ENCODE results near the gene BOLL.
A peak's percentile ranks its signal among the peaks of the same experiment; 100 is the strongest.
"Not testable (repeated sequence)": the region's sequence is repeated elsewhere in the genome, so short reads cannot be mapped to it uniquely, and the experiment has no call there.

BOLL gene, protein sequence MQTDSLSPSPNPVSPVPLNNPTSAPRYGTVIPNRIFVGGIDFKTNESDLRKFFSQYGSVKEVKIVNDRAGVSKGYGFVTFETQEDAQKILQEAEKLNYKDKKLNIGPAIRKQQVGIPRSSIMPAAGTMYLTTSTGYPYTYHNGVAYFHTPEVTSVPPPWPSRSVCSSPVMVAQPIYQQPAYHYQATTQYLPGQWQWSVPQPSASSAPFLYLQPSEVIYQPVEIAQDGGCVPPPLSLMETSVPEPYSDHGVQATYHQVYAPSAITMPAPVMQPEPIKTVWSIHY

DNA sequence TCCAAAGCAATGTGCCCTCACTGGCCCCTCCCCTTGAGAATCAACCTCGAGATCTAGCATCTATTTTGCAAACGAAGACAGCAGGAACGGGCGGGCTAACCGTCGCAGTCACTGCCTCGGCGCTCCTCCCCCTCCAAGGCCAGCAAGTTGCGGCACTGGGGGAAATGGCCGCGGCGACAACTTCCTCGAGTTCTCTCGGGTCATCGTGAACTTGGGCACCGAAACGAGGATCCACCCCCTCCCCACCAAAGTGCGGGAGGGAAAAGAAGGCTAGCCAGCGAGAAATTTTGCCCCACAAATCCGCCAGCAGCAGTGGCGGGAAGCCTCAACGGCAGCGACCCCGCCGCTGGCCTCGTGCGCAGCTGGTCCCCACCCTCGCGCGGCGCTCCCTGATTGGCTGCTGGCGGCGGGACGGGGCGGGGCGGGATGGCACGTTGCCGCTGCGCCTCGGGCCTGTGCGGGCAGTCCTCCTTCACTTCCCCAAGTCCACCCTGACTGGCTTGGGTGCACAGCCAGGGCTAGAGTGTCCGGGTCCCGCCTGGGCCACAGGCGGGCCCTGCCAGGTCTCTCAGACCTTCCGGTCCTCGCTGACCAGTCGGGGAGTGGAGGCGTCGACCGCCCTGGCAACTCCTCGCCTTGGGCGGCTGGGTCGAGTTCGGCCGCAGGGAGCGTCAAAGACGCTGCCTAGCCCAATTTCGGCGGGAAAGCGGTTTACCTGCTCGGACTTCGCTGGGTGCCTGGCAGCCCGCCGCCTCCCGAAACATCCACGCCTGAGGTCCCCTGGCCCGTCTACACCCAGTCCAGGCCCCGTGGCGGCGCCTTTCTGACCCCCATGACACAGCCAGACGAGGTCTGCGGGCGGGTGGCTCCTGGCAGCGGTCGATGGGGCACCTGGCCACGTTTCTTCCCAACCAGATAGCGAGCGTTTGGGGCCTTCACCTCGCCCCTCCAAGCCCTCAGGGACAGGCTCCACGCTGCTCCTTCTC is at the start of gene BOLL:
BOLL (minus strand) TSS at position 364 of the 986 bp plus-strand sequence. CDS start 3,469 bp downstream, outside the sequence.
- DNase-seq = no peak

DNA sequence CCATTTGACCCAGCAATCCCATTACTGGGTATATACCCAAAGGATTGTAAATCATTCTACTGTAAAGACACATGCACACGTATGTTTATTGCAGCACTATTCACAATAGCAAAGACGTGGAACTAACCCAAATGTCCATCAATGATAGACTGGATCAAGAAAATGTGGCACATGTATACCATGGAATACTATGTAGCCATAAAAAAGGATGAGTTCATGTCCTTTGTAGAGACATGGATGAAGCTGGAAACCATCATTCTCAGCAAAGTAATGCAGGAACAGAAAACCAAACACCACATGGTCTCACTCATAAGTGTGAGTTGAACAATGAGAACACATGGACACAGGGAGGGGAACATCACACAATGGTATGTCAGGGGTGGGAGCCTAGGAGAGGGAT is 49.7 kb upstream of the BOLL start:
- not testable (repeated sequence) for DNase-seq

DNA sequence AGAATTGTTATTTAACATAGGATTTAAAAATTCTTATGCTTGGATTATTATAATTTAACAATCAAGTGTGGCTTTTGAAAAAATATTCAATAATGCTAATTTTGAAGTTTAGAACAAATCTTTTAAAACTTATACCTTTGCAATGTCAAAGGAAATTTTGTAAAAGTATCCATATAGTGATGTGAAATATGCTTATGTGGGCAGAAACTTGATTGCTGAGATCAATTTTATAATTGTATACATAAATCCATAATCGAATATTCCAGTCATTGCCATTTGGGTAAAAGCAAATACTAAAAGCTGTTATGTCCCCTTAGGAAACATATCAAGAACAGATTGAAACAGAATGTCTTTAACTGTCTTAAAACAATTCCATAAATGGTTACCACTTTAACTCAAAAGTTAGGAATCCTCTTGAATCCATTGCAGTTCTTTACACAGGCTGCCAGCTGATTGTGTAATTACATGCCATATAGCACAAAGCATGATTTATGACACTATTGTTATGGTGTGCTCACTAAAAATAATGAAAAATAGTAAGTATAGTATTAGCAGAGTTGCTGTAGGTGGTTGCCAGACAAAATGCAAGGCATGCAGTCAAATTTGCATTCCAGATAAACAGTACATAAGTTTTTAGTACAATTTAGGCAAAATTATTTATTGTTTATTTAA is 43.5 kb upstream of the BOLL start:
- DNase-seq = no peak

DNA sequence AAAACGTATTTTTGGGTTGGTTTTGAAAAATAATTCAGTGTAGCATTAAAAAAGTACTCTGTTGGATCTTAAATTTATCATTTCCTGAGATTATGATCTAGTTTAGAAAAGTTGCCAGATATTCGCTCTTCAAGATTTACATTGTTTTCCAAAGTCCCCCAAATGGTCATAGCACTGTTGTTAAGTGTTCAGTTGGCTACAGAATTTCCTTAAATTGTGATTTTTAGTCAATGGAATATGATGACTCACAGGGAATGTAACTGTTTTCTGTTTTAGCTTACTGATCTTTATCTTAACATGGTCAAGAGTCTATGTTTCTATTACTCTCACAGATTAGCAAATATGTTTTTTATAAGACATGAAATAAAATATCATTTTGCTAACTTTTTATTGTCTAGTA is 42.5 kb upstream of the BOLL start:
- no peak for DNase-seq

DNA sequence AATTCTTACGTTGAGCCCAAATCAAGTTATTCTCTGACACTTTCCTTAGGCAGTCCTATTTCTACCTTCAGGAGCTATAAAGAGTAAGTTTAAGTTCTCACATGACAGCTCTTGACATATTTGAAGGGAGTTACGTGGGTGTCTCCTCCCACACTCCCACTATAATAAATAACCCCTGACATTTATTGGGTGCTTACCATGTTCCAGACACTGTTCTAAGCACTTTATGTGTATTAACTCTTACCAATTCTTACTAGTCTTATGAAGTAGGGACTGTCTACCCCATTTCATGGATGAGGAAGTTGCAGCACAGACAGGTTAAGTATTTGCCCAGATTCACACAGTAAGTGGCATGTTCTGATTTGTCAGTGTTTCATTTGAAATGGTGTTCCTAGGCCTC is 37.2 kb upstream of the BOLL start:
- DNase-seq = no peak

DNA sequence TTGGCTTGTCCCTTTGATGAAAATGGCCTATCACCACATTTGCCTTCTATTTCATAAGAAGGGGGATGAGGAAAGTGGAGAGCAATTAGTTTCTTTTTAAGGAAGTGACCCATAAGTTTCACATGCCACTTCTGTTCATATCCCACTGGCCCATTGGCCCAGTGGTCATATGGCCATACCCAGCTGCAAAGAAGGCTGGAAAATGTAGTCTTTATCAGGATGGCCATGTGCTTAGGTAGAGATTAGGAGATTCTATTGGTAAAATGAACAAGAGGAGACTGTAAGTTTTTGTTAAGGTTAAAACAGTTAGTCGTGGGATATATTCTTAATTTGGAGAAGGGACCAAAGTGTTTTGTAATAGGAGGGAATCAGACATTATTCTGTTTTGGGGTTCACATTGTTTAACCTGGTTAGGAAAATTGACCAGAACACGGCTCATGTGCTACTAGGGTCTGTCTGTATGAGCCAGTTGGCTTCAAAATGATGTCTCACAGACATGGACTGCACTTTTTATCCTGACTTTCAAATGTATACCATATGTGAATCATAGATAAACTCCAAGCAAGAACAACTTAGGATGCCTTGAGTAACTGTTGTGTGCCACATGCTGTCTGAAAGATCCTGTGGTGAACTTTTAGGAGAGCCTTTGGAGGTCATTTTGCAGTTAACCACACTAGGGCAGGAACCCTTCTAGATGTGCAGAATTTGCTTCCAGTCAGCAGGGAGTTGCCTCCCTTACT is 36.6 kb upstream of the BOLL start:
- DNase-seq = no peak

DNA sequence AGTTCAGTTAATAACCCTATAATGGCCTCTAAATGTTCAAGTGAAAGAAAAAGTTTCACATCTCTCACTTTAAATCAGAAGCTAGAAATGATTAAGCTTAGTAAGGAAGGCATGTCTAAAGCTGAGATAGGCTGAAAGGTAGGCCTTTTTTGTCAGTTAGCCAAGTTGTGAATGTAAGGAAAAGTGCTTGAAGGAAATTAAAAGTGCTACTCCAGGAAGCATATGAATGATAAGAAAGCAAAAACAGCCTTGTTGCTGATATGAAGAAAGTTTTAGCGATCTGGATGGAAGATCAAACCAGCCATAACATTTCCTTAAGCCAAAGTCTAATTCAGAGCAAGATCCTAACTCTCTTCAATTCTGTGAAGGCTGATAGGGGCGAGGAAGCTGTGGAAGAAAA is 29.4 kb upstream of the BOLL start:
- no peak for DNase-seq

DNA sequence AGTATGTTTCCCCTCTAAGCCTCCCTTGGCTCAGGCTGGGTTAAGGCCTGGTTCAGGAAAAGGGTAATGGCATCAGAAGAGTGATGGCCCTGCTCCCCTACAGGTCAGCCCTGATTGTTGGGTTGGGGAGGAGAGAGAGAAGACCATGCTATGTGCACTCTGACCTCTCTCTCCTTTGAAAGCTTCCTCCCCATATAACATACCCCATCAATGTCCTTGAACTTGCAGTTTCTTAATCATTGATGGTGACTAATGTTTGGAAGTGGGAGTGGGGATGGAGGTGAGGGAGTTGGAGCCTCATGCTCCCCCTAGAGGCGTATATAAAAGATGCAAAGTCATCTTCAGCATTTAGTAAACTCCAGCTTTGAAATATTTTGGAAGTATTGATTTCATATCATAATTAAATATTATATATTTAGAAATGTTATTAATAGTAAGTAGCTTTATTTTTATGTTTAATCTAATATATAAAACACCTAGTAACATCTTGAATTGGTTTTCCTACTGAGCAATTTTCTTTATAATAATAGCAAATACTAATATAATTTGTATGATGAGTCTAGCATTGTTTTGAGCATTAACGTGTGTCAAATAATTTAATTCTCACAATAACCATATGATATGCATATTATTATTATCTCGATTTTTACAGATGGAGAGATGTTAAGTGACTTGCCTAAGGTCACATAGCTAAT is 28.1 kb upstream of the BOLL start:
- peak in 1 of 2 experiments; percentile 24 for DNase-seq

DNA sequence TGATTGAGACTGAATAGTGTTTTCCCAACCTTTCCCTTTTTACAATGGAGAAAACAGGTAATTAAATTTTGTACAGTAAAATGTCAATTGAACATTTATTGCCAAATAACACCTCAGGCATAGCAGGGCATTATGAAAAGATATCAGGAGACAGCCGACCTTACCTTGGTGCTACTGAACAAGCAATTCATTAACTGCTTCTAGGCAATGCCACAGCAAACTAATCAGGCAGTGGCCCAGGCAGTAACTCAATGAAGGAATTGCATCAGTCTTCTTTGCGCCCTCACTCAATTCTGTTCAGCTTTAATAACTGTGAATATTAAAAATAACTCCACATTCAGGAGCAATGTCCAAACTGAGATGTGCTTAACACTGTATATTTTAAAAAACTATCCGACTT is 25.4 kb upstream of the BOLL start:
- DNase-seq = no peak

DNA sequence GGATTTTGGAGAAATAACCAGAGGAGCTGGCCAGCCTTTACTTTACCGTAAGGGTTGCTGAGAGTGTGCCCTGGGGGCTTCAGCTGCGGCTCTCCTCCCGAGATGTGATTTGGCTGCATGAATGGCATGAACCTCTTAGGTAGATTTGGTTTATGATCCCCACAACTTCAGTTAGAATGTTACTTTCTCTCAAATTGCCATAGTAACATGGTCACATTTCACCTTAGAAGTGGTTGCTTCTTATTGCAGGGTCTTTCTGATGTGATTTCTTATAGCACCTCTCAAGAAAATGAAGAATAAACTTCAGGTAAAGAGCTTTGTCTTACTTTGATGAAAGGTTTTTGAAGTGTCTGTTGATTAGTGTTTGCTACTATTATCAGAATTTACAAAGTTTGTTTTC is 24.9 kb upstream of the BOLL start:
- DNase-seq = no peak

DNA sequence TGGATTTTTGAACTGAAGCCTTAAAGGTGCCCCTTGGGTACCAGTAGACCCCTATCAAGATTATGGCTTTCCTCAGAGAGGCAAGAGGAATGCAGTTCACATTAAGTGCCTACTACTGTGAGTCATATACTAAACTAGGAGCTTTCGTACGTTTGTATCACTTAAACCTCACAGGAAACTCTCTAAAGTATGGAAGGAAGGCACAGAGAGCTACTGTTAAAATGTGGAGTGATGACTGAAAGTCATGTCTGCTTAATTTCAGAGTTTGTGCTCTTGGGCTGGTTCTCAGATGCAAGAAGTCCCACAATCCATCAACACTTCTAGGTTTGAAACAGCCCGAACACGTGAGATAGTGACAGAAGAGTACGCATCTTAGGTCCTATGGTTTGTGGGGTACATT is 23.9 kb upstream of the BOLL start:
- DNase-seq = no peak

DNA sequence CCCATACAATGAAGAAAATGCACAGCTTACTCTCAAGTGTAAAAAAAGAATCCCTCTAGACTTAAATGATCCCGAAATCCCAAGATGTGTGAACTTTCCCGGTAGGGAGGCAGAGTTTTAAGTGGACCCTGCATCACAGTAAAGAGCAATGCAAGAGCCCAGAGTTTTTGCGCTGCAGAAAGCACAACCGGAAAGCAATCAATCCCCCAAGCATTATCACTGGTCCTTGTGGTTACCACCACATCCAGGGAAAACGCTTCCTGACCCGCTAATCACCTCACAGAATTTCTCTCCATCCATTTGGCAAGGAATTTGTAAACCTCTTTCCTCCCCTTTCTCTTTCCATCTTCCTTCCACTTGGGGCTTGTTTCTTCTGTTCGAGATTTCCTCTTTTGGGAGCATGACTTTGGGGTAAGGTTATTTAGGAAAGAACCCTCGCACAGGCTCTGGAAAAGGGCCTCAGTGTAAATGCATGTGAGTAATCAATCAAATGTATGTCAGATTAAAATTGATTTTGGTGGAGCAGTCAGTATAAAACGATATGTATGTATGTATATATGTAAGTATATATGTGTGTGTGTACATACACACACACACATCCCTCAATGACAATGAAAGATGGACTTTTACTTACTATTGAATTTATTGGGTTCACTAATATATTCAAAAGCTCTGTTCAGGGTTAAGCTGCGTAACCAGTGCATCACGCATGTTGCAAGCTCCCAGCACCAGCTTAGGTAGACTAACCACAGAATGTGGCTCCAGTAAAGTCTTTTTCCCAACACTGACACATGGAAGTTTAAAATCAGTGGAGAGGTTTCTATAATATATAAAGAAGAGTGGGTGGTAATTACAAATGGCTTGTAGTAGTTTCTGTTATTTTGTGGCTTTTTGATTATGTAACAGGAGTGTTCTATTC is 20.9 kb upstream of the BOLL start:
- no peak for DNase-seq

DNA sequence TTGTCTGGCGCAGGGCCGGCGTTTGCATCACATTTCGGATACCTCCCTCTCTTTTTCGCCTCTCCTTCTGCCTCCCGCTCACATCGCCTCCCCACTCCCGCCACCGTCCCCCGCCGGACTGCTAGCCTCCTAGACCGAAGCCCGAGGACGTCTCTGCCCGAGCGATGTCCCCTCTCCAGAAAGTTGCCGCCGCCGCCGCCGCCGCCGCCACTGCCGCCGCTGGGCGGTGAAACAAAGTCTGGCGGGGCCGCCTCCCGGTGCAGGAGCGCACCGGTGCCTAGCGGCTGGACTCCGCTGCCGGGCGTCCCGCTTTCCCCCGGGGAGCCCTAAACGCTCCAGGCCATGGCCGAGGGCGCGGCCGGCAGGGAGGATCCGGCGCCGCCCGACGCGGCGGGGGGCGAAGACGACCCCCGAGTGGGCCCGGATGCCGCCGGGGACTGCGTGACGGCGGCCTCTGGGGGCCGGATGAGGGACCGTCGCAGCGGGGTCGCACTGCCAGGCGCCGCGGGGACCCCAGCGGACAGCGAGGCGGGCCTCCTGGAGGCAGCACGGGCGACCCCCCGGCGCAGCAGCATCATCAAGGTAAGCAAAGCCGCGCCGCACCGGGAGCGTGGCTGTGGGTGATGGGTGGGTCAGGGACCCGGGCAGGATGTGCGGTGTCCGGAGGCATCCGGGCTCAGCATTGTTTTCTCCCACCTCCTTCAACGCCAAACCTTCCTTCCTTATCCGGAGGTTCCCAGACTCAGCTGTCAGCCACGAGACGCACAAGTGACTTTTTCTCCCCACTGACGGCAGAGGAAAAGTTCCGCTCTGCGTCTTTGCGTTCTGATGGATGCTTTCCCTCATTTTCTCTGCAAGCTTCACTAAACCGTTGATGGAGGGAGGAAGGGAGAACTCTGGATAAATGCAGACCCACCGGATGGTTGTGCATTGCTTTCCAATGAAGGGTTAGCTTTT is 19.9 kb upstream of the BOLL start:
- no peak for DNase-seq

DNA sequence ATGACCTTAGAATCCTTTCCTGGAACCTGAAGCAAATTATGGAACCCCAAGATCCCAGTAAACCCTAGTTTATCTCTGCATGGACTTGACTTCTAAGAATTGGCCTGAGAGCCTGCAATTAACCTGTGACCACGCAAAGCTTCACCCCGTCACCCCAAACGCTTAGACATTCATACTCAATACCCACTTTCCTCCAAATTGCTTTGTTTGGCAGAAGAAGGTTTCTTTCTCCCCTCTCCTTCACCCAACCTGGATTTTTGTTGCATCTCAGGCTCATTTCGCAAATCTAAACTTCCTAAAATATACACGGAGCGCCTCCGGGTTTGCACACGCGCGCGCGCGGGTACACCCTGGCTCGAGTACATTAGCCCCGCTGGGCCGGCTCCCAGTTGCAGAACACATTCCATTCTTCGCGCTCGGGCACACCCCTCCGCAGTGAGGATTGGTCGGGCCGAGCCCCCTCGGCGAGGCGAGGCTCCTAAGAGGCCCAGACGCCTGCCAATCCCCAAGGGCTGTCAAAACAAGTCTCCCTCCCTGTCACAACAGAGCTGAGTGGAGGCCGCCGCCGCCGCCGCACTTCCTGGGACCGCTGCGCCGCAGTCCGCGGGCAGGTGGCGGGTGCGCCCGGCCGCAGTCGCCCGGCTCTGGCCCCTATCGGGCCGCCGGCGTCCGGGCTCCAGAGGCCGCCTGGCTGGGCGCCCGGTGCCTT is 19.1 kb upstream of the BOLL start, which contains the start of gene PLCL1:
PLCL1 (plus strand) TSS at position 545 of the 709 bp plus-strand sequence.
- DNase-seq = peak; percentile 13 to 85

DNA sequence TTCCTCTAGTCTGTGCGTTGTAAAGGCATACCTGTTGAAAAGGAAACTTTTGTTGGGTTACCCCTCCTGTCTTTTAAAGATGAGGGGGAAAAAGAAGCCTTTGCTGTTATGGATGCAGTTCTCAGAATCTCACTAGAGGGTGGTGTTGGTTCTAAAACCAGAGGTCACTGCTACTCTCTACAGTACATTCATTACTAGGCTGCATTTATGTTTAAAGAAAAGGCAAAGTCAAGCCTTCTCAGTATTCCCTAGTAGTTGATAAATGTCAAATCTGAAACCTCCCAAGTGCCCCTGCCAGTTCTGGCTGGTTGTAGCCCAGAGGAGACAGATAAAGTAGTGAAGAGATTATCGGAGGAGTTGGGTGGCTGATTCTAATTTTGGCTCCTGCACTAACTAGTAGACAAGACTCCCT is 17.9 kb upstream of the BOLL start:
- peak in 1 of 2 experiments; percentile 35 for DNase-seq

DNA sequence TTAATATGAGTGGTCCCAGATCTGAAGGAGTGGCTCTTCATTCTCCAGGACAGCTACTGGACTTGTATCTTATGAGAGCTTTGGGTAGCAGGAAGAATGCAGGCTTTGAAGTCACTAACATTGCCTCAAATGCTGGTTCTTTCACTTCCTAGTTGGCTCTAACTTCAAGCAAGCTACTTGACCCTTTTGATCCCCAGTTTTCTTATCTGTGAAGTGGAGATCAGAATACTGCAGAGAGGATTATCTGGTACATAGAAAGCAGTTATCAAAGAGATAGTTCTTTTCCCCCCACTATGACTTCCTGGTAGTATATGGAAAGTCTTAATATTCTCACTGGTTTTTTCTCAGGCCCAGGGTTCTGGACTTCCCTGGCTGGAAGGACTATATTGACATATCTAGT is 15.9 kb upstream of the BOLL start:
- no peak for DNase-seq

DNA sequence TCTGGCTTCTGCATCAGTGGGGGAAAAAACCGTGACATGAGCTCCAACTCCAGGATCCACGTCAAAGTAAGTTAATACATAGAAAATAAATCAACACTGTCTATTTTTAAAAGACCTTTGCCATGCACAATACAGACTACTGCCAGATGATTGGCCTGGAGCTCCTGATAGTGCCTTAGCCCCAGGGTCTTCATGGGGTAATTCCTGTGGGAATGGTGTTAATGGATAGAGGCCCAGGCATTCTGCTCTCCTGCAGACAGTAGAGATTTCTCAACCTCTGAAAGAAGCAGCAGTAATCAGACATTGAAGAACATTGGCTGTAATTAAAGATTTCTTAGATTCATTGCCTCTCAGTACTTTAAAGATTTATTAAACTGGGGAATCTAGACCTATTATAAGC is 15.0 kb upstream of the BOLL start:
- no peak for DNase-seq

DNA sequence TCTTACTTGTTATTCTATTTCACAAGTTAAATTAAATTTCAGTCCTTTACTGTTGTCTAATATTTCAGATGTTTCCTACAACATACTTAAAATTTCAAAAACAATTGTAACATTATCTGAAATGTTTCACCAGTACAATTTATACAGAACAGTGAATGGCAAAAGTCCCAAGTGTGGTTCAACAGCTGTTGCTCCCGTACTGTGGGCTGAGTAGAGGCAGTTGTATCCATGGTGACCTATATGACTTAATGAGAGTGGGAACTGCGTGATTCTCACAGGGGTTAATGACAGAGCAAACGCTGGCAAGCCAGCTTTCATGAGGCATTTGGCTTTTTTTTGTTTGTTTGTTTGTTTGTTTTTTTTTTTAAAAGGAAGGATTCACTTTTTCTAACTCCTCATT is 13.9 kb upstream of the BOLL start:
- DNase-seq = no peak

DNA sequence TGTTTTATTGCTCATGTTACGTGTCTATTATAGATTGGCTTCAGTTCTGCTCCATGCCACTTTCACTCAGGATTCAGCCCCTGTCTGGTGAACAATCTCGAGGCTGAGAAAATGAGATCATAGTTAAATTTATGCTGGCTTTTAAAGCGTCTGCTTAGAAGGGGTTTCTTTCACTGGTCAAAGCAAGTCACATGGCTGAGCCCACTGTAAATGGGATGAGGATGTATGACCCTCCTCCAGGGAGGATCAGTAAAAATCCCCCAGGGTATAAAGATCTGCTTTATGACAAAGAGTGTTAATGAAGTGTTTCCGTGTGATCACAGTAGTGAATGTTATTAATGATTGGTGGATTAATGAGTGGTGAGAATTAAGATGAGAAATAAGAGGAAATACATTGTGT is 13.1 kb upstream of the BOLL start:
- DNase-seq = no peak

All from NCI-H446 (cell line).